MV-4-11 (cell line): Measurements from ENCODE around the gene ZBTB44.
A peak's percentile ranks its signal among the peaks of the same experiment; 100 is the strongest.
"Not testable (repeated sequence)": the region's sequence is repeated elsewhere in the genome, so short reads cannot be mapped to it uniquely, and the experiment has no call there.

ENCODE experiments used
- DNase-seq: peaks from one replicate; lab custom pipeline; 2025; lab: John Stamatoyannopoulos, UW

Gene ZBTB44

GRCh38 chr11:130313383-130314183, 1.1 kb downstream of the ZBTB44 start:
- no peak for DNase-seq

GRCh38 chr11:130312046-130312445, 2.7 kb downstream of the ZBTB44 start:
- DNase-seq = no peak

- DNase-seq = no peak
Observed at GRCh38 chr11:130310622-130311021, 4.1 kb downstream of the ZBTB44 start.

- no peak for DNase-seq
Observed at GRCh38 chr11:130308886-130309285, 5.8 kb downstream of the ZBTB44 start.

- DNase-seq = peak; percentile 17
Observed at GRCh38 chr11:130308059-130308458, 6.7 kb downstream of the ZBTB44 start.

GRCh38 chr11:130304651-130305050, 10.1 kb downstream of the ZBTB44 start:
- no peak for DNase-seq

GRCh38 chr11:130301002-130301401, 13.7 kb downstream of the ZBTB44 start:
- peak; percentile 56 for DNase-seq

GRCh38 chr11:130300567-130300966, 14.2 kb downstream of the ZBTB44 start:
- peak; percentile 75 for DNase-seq

GRCh38 chr11:130299978-130300377, 14.7 kb downstream of the ZBTB44 start:
- DNase-seq = no peak

- DNase-seq = no peak
Observed at GRCh38 chr11:130295657-130296056, 19.1 kb downstream of the ZBTB44 start.

- no peak for DNase-seq
Observed at GRCh38 chr11:130282111-130282510, 32.6 kb downstream of the ZBTB44 start.

GRCh38 chr11:130281341-130281740, 33.4 kb downstream of the ZBTB44 start:
- not testable (repeated sequence) for DNase-seq

- no peak for DNase-seq
Observed at GRCh38 chr11:130279989-130280388, 34.7 kb downstream of the ZBTB44 start.

GRCh38 chr11:130278745-130279144, 36.0 kb downstream of the ZBTB44 start:
- DNase-seq = no peak

GRCh38 chr11:130278151-130278550, 36.6 kb downstream of the ZBTB44 start:
- DNase-seq = no peak

GRCh38 chr11:130272336-130272735, 42.4 kb downstream of the ZBTB44 start:
- no peak for DNase-seq

- peak; percentile 27 for DNase-seq
Observed at GRCh38 chr11:130269326-130269943, 45.3 kb downstream of the ZBTB44 start.

GRCh38 chr11:130263351-130263750, 51.4 kb downstream of the ZBTB44 start:
- no peak for DNase-seq

GRCh38 chr11:130262424-130262823, 52.3 kb downstream of the ZBTB44 start:
- DNase-seq = no peak

- DNase-seq = no peak
Observed at GRCh38 chr11:130261571-130261970, 53.1 kb downstream of the ZBTB44 start.

- DNase-seq = no peak
Observed at GRCh38 chr11:130260742-130261141, 54.0 kb downstream of the ZBTB44 start.

- no peak for DNase-seq
Observed at GRCh38 chr11:130260080-130260627, 54.6 kb downstream of the ZBTB44 start.

GRCh38 chr11:130251763-130252162, 63.0 kb downstream of the ZBTB44 start:
- DNase-seq = not testable (repeated sequence)
